AG04450 (cell line): Measurements from ENCODE around the gene C12orf75. TPM values are rescaled to one million over a fixed set of nuclear protein-coding genes. Genes with fewer than 3 reads are reported as not detected.

Experiments used
- CTCF ChIA-PET: fragments of 300-600, 350-600 bp; formaldehyde crosslinking; extraction: SDS; loops from one replicate; lab custom pipeline; 2022; ENCODE audit warnings: antibody characterized with exemption, inconsistent platforms; lab: Charles Lee
- POLR2A ChIA-PET: fragments of 350-600 bp; formaldehyde crosslinking; extraction: SDS; loops from one replicate; lab custom pipeline; 2021; ENCODE audit warnings: antibody characterized with exemption, inconsistent platforms; lab: Yijun Ruan, JAX
- DNase-seq: peaks from one replicate; pipeline ENCODE4 v3.0.0-alpha.2; 2011; ENCODE audit warnings: low read depth, low spot score
- H3K27ac ChIP-seq: one replicate; pipeline ENCODE4 v1.5.1; 2012; ENCODE audit warnings: low read depth, low read length, control low read depth
- H3K27me3 ChIP-seq: one replicate; pipeline ENCODE4 v1.6.0; 2012; ENCODE audit warnings: low read length; ENCODE audit not compliant: control insufficient read depth, insufficient read depth
- H3K4me3 ChIP-seq: 2 replicates; pipeline ENCODE4 v1.5.1; 2011; ENCODE audit warnings: mild to moderate bottlenecking, low read depth, low read length, control low read depth
- H3K9me3 ChIP-seq: 2 replicates; pipeline ENCODE4 v1.5.1; 2012; ENCODE audit warnings: low read length; ENCODE audit not compliant: control insufficient read depth, insufficient read depth
- polyA plus RNA-seq: library from polyadenylated mRNA; depleted of rRNA; stranded (reverse); fragments of >200 nt; gene quantifications from 2 replicates; pipeline ENCODE4 v1.2.3, GENCODE V29; 2011
- TF ChIP-seq, protein P1 (sequence below): IDR thresholded peaks from 2 replicates; pipeline ENCODE4 v1.5.1; 2011; ENCODE audit warnings: low read depth, low read length, control low read depth, inconsistent platforms

The C12orf75 gene
- polyA plus RNA-seq, 1 experiment, result 350 TPM

DNA sequence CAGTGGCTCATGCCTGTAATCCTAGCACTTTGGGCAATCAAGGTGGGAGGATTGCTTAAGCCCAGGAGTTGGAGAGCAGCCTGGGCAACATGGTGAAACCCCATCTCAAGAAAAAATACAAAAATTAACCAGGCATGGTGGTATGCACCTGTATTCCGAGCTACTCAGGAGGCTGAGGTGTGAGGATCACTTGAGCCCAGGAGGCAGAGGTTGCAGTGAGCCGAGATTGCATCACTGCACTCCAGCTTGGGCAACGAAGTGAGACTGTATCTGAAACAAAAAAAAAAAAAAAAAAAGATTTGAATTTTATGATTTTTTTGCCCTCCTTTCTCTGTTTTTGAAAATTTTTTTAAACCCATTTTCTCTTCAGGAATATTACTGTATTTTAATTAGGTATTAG is 17.7 kb downstream of the C12orf75 start:
- ChIA-PET CTCF (interaction anchor here (0.7 to 0.8 kb wide), 2 partner anchors 10 to 18 kb away, joined by 3 read pairs; no protein-coding TSS in a partner anchor), POLR2A (no interaction called here)
- H3K9me3 ChIP-seq, result no peaks in the 10 kb centered on the region
- H3K27me3 ChIP-seq, result no peaks in the 10 kb centered on the region
- TF ChIP-seq, protein P1, sequence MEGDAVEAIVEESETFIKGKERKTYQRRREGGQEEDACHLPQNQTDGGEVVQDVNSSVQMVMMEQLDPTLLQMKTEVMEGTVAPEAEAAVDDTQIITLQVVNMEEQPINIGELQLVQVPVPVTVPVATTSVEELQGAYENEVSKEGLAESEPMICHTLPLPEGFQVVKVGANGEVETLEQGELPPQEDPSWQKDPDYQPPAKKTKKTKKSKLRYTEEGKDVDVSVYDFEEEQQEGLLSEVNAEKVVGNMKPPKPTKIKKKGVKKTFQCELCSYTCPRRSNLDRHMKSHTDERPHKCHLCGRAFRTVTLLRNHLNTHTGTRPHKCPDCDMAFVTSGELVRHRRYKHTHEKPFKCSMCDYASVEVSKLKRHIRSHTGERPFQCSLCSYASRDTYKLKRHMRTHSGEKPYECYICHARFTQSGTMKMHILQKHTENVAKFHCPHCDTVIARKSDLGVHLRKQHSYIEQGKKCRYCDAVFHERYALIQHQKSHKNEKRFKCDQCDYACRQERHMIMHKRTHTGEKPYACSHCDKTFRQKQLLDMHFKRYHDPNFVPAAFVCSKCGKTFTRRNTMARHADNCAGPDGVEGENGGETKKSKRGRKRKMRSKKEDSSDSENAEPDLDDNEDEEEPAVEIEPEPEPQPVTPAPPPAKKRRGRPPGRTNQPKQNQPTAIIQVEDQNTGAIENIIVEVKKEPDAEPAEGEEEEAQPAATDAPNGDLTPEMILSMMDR, result no peak
- H3K4me3 ChIP-seq, result no peak overlapping the region
- no peak for DNase-seq
- H3K27ac ChIP-seq, result no peak overlapping the region

- H3K4me3 ChIP-seq, result no peak overlapping the region
- no peaks in the 10 kb centered on the region for H3K9me3 ChIP-seq
- no peak overlapping the region for H3K27ac ChIP-seq
- H3K27me3 ChIP-seq, result no peaks in the 10 kb centered on the region
- no peak for DNase-seq
- ChIA-PET POLR2A (no interaction called here), CTCF (interaction anchor here (0.7 to 0.8 kb wide), 2 partner anchors 11 to 18 kb away, joined by 3 read pairs; no protein-coding TSS in a partner anchor)
- TF ChIP-seq, protein P1, result no peak
These were observed 18.1 kb downstream of the C12orf75 start for GRCh38 chr12:105348561-105348960.

- no peak overlapping the region for H3K4me3 ChIP-seq
- DNase-seq, result no peak
- H3K27me3 ChIP-seq, result no peaks in the 10 kb centered on the region
- ChIA-PET POLR2A (no interaction called here), CTCF (interaction anchor here (0.8 kb wide), 1 partner anchor 17 kb away, joined by 3 read pairs; no protein-coding TSS in a partner anchor)
- no peak overlapping the region for H3K27ac ChIP-seq
- H3K9me3 ChIP-seq, result no peaks in the 10 kb centered on the region
- TF ChIP-seq, protein P1, result no peak
These were observed 18.6 kb downstream of the C12orf75 start for GRCh38 chr12:105349138-105349537.

- Histone ChIP-seq H3K9me3 (no peaks in the 10 kb centered on the region), H3K4me3 (no peak overlapping the region), H3K27me3 (no peaks in the 10 kb centered on the region), H3K27ac (no peak overlapping the region)
- CTCF ChIA-PET, result no interaction called here
- POLR2A ChIA-PET, result no interaction called here
- no peak for DNase-seq
- TF ChIP-seq, protein P1, result no peak
These were observed 21.0 kb downstream of the C12orf75 start for GRCh38 chr12:105351523-105351922.

DNA sequence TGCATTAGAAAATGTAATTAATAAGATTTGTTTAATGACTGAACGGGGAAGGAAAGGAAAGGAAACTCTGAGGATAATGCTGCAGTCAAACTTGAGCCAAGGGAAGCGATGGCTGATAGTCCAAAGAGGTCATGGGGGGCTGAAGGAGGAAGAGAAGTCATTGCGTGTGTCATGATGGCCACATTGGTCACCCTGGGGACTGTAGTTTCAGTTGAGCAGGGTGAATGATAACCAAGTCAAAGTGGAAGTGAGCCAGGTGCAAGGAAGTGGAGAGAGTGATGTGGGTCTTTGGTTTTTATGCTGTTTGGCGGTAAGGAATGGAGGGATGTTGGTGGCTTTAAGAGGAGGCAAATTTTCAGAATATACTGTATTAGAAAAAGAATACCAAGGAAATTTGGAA is 21.6 kb downstream of the C12orf75 start:
- TF ChIP-seq, protein P1, result no peak
- Histone ChIP-seq H3K27ac (no peak overlapping the region), H3K27me3 (no peaks in the 10 kb centered on the region), H3K9me3 (no peaks in the 10 kb centered on the region), H3K4me3 (no peak overlapping the region)
- POLR2A ChIA-PET, result no interaction called here
- CTCF ChIA-PET, result no interaction called here
- DNase-seq, result no peak
